Measurements from ENCODE around the gene SLC6A3.

DNA sequence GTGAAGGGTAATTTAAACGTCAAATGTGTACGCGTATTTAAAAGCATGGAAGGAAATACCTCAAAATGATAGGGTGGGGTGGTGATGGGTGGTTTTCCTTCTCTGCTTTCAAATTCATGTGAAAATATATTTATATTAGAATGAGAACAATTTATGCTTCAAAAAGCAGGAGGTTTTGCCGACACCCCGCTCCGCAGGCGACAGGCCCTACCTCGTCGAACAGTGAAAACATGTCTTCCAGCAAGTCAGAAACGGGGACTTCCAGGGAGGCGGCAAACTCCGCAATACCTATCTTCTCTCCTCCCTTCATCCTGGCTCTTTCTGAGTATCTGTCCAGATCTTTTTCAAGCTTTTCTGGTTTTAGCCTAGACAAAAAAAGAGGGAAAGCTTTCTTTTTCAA is 28.5 kb upstream of the SLC6A3 start:
- TF ChIP-seq FLYWCH1 (CRISPR knock-in tag; IDR thresholded peaks at IDR 0.05), result no peak
- TF ChIP-seq, protein P1, sequence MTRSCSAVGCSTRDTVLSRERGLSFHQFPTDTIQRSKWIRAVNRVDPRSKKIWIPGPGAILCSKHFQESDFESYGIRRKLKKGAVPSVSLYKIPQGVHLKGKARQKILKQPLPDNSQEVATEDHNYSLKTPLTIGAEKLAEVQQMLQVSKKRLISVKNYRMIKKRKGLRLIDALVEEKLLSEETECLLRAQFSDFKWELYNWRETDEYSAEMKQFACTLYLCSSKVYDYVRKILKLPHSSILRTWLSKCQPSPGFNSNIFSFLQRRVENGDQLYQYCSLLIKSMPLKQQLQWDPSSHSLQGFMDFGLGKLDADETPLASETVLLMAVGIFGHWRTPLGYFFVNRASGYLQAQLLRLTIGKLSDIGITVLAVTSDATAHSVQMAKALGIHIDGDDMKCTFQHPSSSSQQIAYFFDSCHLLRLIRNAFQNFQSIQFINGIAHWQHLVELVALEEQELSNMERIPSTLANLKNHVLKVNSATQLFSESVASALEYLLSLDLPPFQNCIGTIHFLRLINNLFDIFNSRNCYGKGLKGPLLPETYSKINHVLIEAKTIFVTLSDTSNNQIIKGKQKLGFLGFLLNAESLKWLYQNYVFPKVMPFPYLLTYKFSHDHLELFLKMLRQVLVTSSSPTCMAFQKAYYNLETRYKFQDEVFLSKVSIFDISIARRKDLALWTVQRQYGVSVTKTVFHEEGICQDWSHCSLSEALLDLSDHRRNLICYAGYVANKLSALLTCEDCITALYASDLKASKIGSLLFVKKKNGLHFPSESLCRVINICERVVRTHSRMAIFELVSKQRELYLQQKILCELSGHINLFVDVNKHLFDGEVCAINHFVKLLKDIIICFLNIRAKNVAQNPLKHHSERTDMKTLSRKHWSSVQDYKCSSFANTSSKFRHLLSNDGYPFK (CRISPR knock-in tag; IDR thresholded peaks at IDR 0.05; ENCODE audit: borderline replicate concordance), result no peak
- TF ChIP-seq, protein P2, sequence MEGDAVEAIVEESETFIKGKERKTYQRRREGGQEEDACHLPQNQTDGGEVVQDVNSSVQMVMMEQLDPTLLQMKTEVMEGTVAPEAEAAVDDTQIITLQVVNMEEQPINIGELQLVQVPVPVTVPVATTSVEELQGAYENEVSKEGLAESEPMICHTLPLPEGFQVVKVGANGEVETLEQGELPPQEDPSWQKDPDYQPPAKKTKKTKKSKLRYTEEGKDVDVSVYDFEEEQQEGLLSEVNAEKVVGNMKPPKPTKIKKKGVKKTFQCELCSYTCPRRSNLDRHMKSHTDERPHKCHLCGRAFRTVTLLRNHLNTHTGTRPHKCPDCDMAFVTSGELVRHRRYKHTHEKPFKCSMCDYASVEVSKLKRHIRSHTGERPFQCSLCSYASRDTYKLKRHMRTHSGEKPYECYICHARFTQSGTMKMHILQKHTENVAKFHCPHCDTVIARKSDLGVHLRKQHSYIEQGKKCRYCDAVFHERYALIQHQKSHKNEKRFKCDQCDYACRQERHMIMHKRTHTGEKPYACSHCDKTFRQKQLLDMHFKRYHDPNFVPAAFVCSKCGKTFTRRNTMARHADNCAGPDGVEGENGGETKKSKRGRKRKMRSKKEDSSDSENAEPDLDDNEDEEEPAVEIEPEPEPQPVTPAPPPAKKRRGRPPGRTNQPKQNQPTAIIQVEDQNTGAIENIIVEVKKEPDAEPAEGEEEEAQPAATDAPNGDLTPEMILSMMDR (CRISPR knock-in tag; IDR thresholded peaks at IDR 0.05), result no peak
- TF ChIP-seq SRF (IDR thresholded peaks at IDR 0.05; ENCODE audit: low read depth, low read length), result no peak
- no peak for TF ChIP-seq ZMYM2 (CRISPR knock-in tag; IDR thresholded peaks at IDR 0.05)
- TF ChIP-seq TEAD3 (CRISPR knock-in tag; optimal IDR thresholded peaks at IDR 0.05; ENCODE audit: borderline replicate concordance), result no peak
- no peak for TF ChIP-seq YY1 (IDR thresholded peaks at IDR 0.05; ENCODE audit: insufficient read depth, insufficient replicate concordance, low read depth, low read length)
- TF ChIP-seq, protein P3, sequence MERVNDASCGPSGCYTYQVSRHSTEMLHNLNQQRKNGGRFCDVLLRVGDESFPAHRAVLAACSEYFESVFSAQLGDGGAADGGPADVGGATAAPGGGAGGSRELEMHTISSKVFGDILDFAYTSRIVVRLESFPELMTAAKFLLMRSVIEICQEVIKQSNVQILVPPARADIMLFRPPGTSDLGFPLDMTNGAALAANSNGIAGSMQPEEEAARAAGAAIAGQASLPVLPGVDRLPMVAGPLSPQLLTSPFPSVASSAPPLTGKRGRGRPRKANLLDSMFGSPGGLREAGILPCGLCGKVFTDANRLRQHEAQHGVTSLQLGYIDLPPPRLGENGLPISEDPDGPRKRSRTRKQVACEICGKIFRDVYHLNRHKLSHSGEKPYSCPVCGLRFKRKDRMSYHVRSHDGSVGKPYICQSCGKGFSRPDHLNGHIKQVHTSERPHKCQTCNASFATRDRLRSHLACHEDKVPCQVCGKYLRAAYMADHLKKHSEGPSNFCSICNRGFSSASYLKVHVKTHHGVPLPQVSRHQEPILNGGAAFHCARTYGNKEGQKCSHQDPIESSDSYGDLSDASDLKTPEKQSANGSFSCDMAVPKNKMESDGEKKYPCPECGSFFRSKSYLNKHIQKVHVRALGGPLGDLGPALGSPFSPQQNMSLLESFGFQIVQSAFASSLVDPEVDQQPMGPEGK (CRISPR knock-in tag; IDR thresholded peaks at IDR 0.05), result no peak
- no peak for TF ChIP-seq POLR2AphosphoS5 (IDR thresholded peaks at IDR 0.05; ENCODE audit: low read depth, low read length)
- TF ChIP-seq, protein P4, sequence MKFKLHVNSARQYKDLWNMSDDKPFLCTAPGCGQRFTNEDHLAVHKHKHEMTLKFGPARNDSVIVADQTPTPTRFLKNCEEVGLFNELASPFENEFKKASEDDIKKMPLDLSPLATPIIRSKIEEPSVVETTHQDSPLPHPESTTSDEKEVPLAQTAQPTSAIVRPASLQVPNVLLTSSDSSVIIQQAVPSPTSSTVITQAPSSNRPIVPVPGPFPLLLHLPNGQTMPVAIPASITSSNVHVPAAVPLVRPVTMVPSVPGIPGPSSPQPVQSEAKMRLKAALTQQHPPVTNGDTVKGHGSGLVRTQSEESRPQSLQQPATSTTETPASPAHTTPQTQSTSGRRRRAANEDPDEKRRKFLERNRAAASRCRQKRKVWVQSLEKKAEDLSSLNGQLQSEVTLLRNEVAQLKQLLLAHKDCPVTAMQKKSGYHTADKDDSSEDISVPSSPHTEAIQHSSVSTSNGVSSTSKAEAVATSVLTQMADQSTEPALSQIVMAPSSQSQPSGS (CRISPR knock-in tag; IDR thresholded peaks at IDR 0.05), result no peak
- no peak for TF ChIP-seq CENPX (CRISPR knock-in tag; IDR thresholded peaks at IDR 0.05)
- TF ChIP-seq MIER3 (CRISPR knock-in tag; IDR thresholded peaks at IDR 0.05; ENCODE audit: borderline replicate concordance), result no peak
